Mesenchymal stem cell (in vitro differentiated cells and primary cell): ENCODE measurements around the gene SIMC1.
"Not testable (repeated sequence)": the region's sequence is repeated elsewhere in the genome, so short reads cannot be mapped to it uniquely, and the experiment has no call there.

Experiments used
- DNase-seq: peaks from one replicate; pipeline ENCODE4 v3.0.0-alpha.2; 2013
- H2AFZ ChIP-seq: one replicate; pipeline ENCODE4 v1.6.1; 2013; ENCODE audit warnings: low read depth, mild to moderate bottlenecking, control low read depth, inconsistent platforms, low read length, moderate library complexity
- H2AK5ac ChIP-seq: 2 replicates; pipeline ENCODE4 v1.6.1; 2013; ENCODE audit warnings: low read length, moderate library complexity, mild to moderate bottlenecking, inconsistent platforms; ENCODE audit not compliant: severe bottlenecking
- H2BK120ac ChIP-seq: one replicate; pipeline ENCODE4 v1.6.1; 2013; ENCODE audit warnings: low read depth, mild to moderate bottlenecking, inconsistent platforms, low read length, moderate library complexity
- H2BK12ac ChIP-seq, 2 experiments: one replicate each; pipeline ENCODE4 v1.6.1; 2013; ENCODE audit warnings: inconsistent platforms in 2 of 2, low read length in 2 of 2, mild to moderate bottlenecking in 2 of 2, moderate library complexity in 2 of 2, control low read depth in 1 of 2
- H2BK15ac ChIP-seq: one replicate; pipeline ENCODE4 v1.6.1; 2013; ENCODE audit warnings: mild to moderate bottlenecking, low read depth, inconsistent platforms; ENCODE audit not compliant: poor library complexity, severe bottlenecking
- H2BK5ac ChIP-seq: 2 replicates; pipeline ENCODE4 v1.6.1; 2013; ENCODE audit warnings: low read depth, mild to moderate bottlenecking, low read length, control low read depth, inconsistent platforms; ENCODE audit not compliant: poor library complexity, severe bottlenecking
- H3K14ac ChIP-seq, 2 experiments: one replicate each; pipeline ENCODE4 v1.6.1; 2013; ENCODE audit warnings: inconsistent platforms in 2 of 2, low read length in 2 of 2, control low read depth in 1 of 2, mild to moderate bottlenecking in 1 of 2, moderate library complexity in 1 of 2
- H3K18ac ChIP-seq, 2 experiments: one replicate each; pipeline ENCODE4 v1.6.1; 2013; ENCODE audit warnings: inconsistent platforms in 2 of 2, low read length in 2 of 2, control low read depth in 1 of 2, low read depth in 1 of 2, mild to moderate bottlenecking in 1 of 2
- H3K23ac ChIP-seq, 2 experiments: one replicate each; pipeline ENCODE4 v1.6.1; 2013; ENCODE audit warnings: inconsistent platforms in 2 of 2, low read length in 2 of 2, mild to moderate bottlenecking in 2 of 2, moderate library complexity in 2 of 2, control low read depth in 1 of 2
- H3K27ac ChIP-seq: 2 replicates; pipeline ENCODE4 v1.5.1; 2013; ENCODE audit warnings: mild to moderate bottlenecking, moderate library complexity, low read length, control low read depth, inconsistent platforms; ENCODE audit not compliant: poor library complexity, severe bottlenecking
- H3K27me3 ChIP-seq, 2 experiments: 2 replicates each; pipeline versions ENCODE4 v1.6.1 to v1.7.0; 2013; ENCODE audit warnings: low read length in 2 of 2, mild to moderate bottlenecking in 2 of 2, moderate library complexity in 2 of 2, control low read depth in 1 of 2, inconsistent platforms in 1 of 2; ENCODE audit not compliant: control insufficient read depth in 1 of 2, insufficient read depth in 1 of 2
- H3K36me3 ChIP-seq, 2 experiments: 2 replicates each; pipeline versions ENCODE4 v1.6.1 to v1.7.0; 2013; ENCODE audit warnings: low read length in 2 of 2, control low read depth in 1 of 2, inconsistent platforms in 1 of 2, low read depth in 1 of 2, mild to moderate bottlenecking in 1 of 2; ENCODE audit not compliant: insufficient read depth in 2 of 2, control insufficient read depth in 1 of 2
- H3K4ac ChIP-seq, 2 experiments: one replicate each; pipeline ENCODE4 v1.6.1; 2013; ENCODE audit warnings: inconsistent platforms in 2 of 2, low read length in 2 of 2, mild to moderate bottlenecking in 2 of 2, moderate library complexity in 2 of 2, control low read depth in 1 of 2, low read depth in 1 of 2
- H3K4me1 ChIP-seq: 2 replicates; pipeline ENCODE4 v1.6.1; 2013; ENCODE audit warnings: low read depth, low read length, control low read depth; ENCODE audit not compliant: control insufficient read depth, insufficient read depth
- H3K4me2 ChIP-seq: 2 replicates; pipeline ENCODE4 v1.6.1; 2013; ENCODE audit warnings: low read length, mild to moderate bottlenecking, inconsistent platforms; ENCODE audit not compliant: poor library complexity, severe bottlenecking
- H3K4me3 ChIP-seq, 2 experiments: 2 replicates each; pipeline versions ENCODE4 v1.5.1 to v1.7.0; 2013; ENCODE audit warnings: low read length in 2 of 2, mild to moderate bottlenecking in 2 of 2, control low read depth in 1 of 2, low read depth in 1 of 2; ENCODE audit not compliant: insufficient read depth in 1 of 2
- H3K79me1 ChIP-seq: replicated peaks from 2 replicates; pipeline ENCODE4 v1.6.1; 2013; ENCODE audit warnings: mild to moderate bottlenecking, control low read depth, low read length, inconsistent platforms; ENCODE audit not compliant: poor library complexity, severe bottlenecking
- H3K9ac ChIP-seq: 2 replicates; pipeline ENCODE4 v1.7.0; 2013; ENCODE audit warnings: mild to moderate bottlenecking, low read length, moderate library complexity
- H3K9me3 ChIP-seq: 2 replicates; pipeline ENCODE4 v1.7.0; 2013; ENCODE audit warnings: mild to moderate bottlenecking, low read length; ENCODE audit not compliant: control insufficient read depth
- H4K8ac ChIP-seq: one replicate; pipeline ENCODE4 v1.6.1; 2013; ENCODE audit warnings: inconsistent platforms, mild to moderate bottlenecking, low read length, moderate library complexity
- H4K91ac ChIP-seq: one replicate; pipeline ENCODE4 v1.6.1; 2013; ENCODE audit warnings: mild to moderate bottlenecking, low read length, inconsistent platforms
- WGBS: methylation state at CpG from one replicate; pipeline ENCODE4 v1.1.7; 2013; ENCODE audit warnings: mixed read lengths; 5-methylcytosine and 5-hydroxymethylcytosine counted together

Gene SIMC1

DNA sequence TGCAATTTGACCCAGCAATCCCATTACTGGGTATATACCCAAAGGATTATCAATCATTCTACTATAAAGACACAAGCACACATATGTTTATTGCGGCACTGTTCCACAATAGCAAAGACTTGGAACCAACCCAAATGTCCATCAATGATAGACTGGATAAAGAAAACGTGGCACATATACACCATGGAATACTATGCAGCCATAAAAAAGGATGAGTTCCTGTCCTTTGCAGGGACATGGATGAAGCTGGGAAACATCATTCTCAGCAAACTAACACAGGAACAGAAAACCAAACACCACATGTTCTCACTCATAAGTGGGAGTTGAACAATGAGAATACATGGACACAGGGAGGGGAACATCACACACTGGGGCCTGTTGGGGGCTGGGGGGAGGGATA is 39.9 kb upstream of the SIMC1 start:
- not testable (repeated sequence) for DNase-seq, H4K91ac ChIP-seq, H3K14ac ChIP-seq, H2AFZ ChIP-seq, H3K4me2 ChIP-seq, H3K9ac ChIP-seq, H3K9me3 ChIP-seq, H3K36me3 ChIP-seq, H3K4me3 ChIP-seq, H3K4ac ChIP-seq, H2BK15ac ChIP-seq, H3K18ac ChIP-seq, H2BK12ac ChIP-seq, H2BK5ac ChIP-seq, H3K79me1 ChIP-seq, H3K23ac ChIP-seq, H2BK120ac ChIP-seq, H3K27ac ChIP-seq, H2AK5ac ChIP-seq, H4K8ac ChIP-seq
- WGBS: no CpG with 5 or more reads among the region's 2 CpGs
- Histone ChIP-seq H3K4me1 (peaks cover 10% of the 10 kb centered on the region), H3K27me3 (peaks cover 13 to 14% of the 10 kb centered on the region in 2 experiments)

DNA sequence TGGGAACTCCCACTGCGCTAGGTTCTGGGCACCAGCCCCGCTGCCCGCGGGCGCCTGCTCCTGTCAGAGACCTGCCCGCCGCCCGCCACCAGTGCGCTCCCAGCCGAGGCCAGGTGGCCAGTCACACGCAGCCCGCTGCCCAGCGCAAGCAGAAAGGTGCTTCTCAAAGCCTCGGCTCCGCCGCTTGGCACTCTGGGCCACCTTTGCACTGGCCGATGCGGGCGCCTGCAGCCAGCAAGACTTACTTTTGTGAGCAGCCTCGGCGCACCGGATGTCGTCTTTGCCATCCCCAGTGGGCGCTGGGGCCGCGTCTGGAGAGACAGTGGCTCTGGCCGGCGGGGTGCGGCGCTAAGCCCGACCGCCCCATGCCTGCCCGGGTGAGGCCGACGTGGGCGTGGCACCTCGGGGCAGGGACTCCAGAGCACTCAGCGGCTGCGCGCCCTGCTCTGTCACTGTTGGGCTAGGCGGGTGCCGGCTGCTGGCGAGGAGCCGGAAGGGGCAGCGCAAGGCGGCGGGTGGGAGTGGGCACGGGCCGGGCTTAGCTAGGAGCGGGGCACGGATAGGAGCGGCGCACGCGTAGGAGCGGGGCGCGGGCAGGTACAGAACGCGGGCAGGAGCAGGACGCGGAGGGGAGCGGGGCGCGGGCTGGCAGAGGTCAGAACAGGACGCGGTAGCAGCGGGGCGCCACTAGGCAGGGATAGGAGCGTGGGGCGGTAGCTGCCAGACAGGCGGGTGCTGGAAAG is 39.1 kb upstream of the SIMC1 start:
- H3K4me1 ChIP-seq, H3K27ac ChIP-seq, H3K4ac ChIP-seq, H2BK15ac ChIP-seq, H2BK120ac ChIP-seq, H3K9me3 ChIP-seq, H2BK5ac ChIP-seq, H2AK5ac ChIP-seq, H3K23ac ChIP-seq, H3K79me1 ChIP-seq, H3K36me3 ChIP-seq, DNase-seq, H4K8ac ChIP-seq, H3K14ac ChIP-seq, H3K9ac ChIP-seq: not testable (repeated sequence)
- Histone ChIP-seq H2BK12ac (peak overlapping the region in 1 of 2 experiments; percentile 72), H3K4me2 (peak overlapping the region; percentile 65), H3K27me3 (peaks cover 13 to 14% of the 10 kb centered on the region in 2 experiments), H3K18ac (peak overlapping the region in 1 of 2 experiments; percentile 12), H2AFZ (peak overlapping the region; percentile 63), H3K4me3 (peak overlapping the region in 1 of 2 experiments; percentile 41), H4K91ac (peak overlapping the region; percentile 68)
- WGBS: 8% methylated on average over 23 of the region's 72 CpGs

DNA sequence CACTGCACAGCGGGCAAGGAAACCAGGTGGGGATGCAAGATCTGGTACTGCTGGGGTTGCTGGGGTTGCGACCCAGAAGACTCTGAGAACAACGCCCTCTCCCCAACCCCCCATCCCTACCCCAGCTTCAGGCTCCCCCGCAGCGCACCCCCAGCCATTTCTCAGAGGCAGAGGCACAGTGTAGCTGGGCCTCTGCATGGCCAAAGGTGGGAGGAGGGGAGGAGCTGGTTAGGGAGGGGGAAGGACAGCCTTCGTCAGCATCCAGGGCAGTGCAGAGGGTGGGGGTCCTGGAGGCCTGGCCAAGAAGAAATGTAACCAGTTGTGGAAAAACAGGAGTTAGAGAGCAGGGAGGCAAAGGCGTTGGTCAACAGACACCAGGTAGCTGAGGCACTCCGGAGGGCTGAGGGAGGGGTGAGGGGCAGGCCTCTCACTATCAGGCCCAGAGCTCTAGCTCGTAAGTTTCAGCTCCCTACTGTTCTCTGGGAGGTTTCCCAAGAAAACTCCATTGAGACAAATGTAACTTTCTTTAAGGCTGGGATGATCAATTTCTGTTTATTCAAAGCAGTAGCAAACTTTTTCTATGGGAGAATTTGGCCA is 38.3 kb upstream of the SIMC1 start:
- 12% methylated on average over 4 of the region's 9 CpGs for WGBS
- not testable (repeated sequence) for DNase-seq, H4K91ac ChIP-seq, H2BK120ac ChIP-seq, H3K18ac ChIP-seq, H3K4me3 ChIP-seq, H2AFZ ChIP-seq, H3K4ac ChIP-seq, H3K79me1 ChIP-seq, H2BK15ac ChIP-seq, H2AK5ac ChIP-seq, H3K14ac ChIP-seq, H3K4me2 ChIP-seq, H3K27ac ChIP-seq, H3K9me3 ChIP-seq, H3K36me3 ChIP-seq, H2BK5ac ChIP-seq, H4K8ac ChIP-seq, H3K4me1 ChIP-seq, H2BK12ac ChIP-seq, H3K9ac ChIP-seq, H3K23ac ChIP-seq
- peaks cover 13 to 14% of the 10 kb centered on the region in 2 experiments for H3K27me3 ChIP-seq

GRCh38 chr5:176201811-176202210 is 36.4 kb upstream of the SIMC1 start:
- WGBS: 96% methylated on average over 8 of the region's 8 CpGs

More at GRCh38 chr5:176201811-176202210, 36.4 kb upstream of the SIMC1 start:
- H3K23ac ChIP-seq: no peak overlapping the region
- no peak overlapping the region for H2BK5ac ChIP-seq
- H3K27ac ChIP-seq: no peak overlapping the region
- no peak overlapping the region for H2BK12ac ChIP-seq
- H3K36me3 ChIP-seq: no peaks in the 10 kb centered on the region
- no peak overlapping the region for H3K9ac ChIP-seq
- H3K18ac ChIP-seq: no peak overlapping the region
- H3K79me1 ChIP-seq: no peaks in the 10 kb centered on the region
- H2AK5ac ChIP-seq: no peak overlapping the region
- H3K4ac ChIP-seq: no peak overlapping the region
- H3K4me1 ChIP-seq: peaks cover 8% of the 10 kb centered on the region
- H2AFZ ChIP-seq: no peak overlapping the region
- peaks cover 13 to 14% of the 10 kb centered on the region in 2 experiments for H3K27me3 ChIP-seq
- no peaks in the 10 kb centered on the region for H3K9me3 ChIP-seq
- H3K4me3 ChIP-seq: no peak overlapping the region
- H4K91ac ChIP-seq: no peak overlapping the region
- DNase-seq: no peak
- no peak overlapping the region for H4K8ac ChIP-seq
- no peak overlapping the region for H3K4me2 ChIP-seq
- no peak overlapping the region for H2BK120ac ChIP-seq
- H2BK15ac ChIP-seq: no peak overlapping the region
- H3K14ac ChIP-seq: no peak overlapping the region
